Keratinocyte (primary cell): ENCODE measurements around the gene METTL24.

Experiments
- EZH2 ChIP-seq: IDR thresholded peaks from one replicate; pipeline ENCODE4 v1.6.1; 2012; ENCODE audit warnings: inconsistent platforms, mild to moderate bottlenecking, low read length, moderate library complexity
- TF ChIP-seq, protein P1 (sequence below), 3 experiments: IDR thresholded peaks in 1 of 3; conservative IDR thresholded peaks in 1 of 3; optimal IDR thresholded peaks in 1 of 3; 2 replicates in 2 of 3; 3 replicates in 1 of 3; pipeline versions ENCODE3 to v1.5.1; 2011; ENCODE audit warnings: low read length in 3 of 3, mild to moderate bottlenecking in 3 of 3, moderate library complexity in 2 of 3, control low read depth in 1 of 3, inconsistent platforms in 1 of 3; ENCODE audit not compliant: insufficient read depth in 2 of 3; ENCODE audit errors: extremely low read depth in 1 of 3

DNA sequence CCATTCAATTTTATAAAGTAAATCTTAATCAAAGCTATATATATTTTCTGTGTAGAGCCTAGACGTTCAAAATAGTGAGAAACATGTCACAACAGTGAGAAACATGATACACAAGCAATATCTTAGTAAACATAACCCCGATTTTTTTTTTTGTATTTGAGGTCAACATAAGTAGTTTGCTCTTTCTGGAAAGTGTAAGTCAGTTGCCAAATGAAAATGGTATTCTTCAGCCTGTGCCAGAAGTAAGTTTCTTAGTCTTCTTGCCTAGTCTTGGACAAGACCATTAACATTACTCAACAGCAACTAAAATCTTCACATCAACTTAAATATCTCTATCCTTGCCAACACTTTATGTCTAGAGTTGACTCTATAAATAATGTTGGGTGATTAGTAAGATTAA, 59.7 kb downstream of the METTL24 start:
- TF ChIP-seq, protein P1, sequence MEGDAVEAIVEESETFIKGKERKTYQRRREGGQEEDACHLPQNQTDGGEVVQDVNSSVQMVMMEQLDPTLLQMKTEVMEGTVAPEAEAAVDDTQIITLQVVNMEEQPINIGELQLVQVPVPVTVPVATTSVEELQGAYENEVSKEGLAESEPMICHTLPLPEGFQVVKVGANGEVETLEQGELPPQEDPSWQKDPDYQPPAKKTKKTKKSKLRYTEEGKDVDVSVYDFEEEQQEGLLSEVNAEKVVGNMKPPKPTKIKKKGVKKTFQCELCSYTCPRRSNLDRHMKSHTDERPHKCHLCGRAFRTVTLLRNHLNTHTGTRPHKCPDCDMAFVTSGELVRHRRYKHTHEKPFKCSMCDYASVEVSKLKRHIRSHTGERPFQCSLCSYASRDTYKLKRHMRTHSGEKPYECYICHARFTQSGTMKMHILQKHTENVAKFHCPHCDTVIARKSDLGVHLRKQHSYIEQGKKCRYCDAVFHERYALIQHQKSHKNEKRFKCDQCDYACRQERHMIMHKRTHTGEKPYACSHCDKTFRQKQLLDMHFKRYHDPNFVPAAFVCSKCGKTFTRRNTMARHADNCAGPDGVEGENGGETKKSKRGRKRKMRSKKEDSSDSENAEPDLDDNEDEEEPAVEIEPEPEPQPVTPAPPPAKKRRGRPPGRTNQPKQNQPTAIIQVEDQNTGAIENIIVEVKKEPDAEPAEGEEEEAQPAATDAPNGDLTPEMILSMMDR (optimal IDR thresholded peaks at IDR 0.05 in 1 of 3, IDR thresholded peaks at IDR 0.05 in 1 of 3, conservative IDR thresholded peaks at IDR 0.05 in 1 of 3; ENCODE audit: extremely low read depth in 1 of 3, insufficient read depth in 2 of 3, low read length in 3 of 3): no peak
- no peak for TF ChIP-seq EZH2
